ENCODE measurements around the gene LHFPL4.
A peak's percentile ranks its signal among the peaks of the same experiment; 100 is the strongest.
"Not testable (repeated sequence)": the region's sequence is repeated elsewhere in the genome, so short reads cannot be mapped to it uniquely, and the experiment has no call there.

The LHFPL4 gene

DNA sequence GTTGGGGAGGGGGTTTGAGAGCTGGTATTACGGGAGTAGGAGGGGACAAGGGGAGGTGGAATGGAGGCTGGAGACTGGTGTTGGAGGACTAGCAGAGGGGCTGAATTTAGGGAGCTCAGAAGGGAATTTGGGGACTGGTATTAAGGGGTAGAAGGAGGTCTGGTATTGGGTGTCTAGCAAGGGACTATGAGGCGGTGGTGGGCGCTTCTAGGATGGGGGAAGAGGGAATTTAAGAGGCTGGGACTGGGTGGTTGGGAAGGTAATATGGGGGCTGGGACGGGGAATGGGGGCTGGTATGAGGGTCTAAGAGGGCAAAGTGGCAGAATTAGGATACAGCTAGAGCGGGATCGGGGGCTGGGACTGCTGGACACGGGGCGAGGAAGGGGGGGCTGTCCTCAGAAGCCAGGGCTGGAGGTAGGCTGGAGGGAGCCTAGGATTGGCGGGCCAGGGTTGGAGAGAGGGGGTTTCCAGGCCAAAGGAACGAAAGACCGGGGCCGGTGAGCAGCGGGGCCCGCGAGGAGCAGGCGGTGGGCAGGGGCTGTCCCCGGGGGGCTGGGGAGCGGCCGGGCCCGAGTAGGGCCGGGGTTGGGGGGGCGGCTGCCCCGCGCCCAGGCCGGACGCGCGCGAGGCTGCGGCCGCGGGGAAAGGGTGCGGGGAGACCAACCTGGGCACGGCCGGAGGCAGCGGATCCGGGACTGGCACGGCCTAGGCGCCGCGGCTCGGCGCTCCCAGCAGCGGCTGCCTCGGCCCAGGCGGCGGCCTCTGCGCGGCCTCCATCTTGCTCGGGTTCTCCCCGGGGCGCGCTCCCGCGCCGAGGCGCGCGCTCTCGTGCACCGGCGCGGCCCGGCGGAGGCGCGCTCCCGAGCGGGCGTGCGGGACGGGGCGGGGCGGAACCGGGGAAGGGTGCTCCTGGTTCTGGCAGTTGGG, at the start of gene LHFPL4:
TSS of gene LHFPL4 (minus strand) at position 802 of the 927 bp plus-strand sequence. CDS start 1,143 bp downstream, outside the sequence.
- DNase-seq: no peak

DNA sequence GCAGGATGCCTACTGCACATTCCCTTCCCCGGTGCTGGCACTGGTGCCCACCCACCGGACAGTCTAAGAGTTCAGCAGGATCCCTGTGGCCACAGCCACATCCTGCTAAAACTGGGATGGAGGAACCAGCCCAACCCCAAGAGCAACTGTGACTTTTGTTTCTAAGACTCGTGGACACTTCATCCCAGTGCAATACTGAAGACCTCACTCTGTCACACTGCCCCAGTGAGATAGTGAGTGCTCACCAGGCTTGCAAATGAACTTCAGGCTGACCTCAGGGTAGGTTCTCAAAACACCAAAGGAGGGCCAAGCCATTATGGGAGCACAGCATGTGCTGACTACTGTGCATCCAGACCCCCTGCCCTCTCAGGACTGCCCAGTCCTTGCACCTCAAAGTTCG, 49.0 kb upstream of the LHFPL4 start:
- no peak for DNase-seq

DNA sequence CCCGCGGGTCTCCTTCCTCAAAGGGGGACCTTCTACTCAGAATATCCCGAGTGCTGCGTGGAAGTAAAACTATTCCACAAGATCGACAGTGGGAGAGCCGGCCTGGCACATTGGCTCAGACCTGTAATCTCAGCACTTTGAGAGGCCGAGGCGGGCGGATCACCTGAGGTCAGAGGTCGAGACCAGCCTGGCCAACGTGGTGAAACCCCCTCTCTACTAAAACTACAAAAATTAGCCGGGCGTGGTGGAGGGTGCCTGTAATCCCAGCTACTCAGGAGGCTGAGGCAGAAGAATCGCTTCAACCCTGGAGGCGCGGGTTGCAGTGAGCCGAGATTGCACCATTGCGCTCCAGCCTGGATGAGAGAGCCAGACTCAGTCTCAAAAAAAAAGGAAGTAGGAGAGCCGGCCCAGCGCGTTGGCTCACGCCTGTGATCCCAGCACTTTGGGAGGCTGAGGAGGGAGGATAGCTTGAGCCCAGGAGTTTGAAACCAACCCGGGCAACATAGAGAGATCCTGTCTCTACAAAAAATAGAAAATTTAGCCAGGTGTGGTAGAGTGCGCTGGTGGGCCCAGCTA, 47.5 kb upstream of the LHFPL4 start:
- not testable (repeated sequence) for DNase-seq

DNA sequence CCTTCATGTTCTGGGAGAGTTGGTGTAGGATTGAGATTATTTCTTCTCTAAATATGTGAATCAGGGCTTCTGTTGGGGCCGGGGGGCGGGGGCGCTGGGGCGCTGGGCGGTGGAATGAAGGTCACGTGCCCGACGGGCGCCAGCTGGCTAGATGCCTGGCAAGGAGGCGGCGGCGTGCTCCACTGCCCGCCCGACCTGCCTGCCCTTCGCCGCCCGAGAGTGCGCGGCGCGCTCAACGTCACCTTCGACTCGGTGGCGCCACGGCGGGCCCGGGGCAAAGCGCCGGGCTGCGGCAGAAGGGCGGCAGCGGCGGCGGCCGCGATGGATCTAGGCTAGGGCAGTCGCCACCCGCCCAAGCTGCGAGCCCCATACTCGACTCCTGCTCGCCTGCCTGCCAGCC, 47.0 kb upstream of the LHFPL4 start:
- DNase-seq: no peak

DNA sequence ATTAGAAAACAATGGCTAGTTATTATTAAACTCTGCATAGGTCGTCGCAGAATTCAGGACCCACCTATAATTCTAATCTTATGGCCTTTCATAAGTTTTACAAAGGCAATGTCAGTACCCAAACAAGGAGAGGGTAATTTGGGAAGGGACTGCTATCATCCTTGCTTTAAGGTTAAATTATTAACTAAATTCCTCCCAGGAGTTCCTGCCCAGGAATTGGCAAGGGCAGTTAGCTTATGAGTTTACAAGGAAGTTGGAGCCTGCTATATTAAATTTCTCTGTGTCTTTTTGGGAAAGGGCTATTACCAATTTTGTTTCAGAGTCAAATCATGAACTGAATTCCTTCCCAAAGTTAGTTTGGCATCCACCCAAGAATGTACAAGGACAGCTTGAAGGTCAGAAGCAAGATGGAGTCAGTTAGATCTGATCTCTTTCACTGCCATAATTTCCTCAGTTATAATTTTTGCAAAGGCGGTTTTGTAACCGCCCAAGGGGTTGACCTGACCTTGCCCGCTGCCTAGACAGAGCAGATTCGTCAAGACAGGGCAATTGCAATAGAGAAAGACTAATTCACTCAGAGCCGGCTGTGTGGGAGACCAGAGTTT, 45.3 kb upstream of the LHFPL4 start:
- DNase-seq: no peak

DNA sequence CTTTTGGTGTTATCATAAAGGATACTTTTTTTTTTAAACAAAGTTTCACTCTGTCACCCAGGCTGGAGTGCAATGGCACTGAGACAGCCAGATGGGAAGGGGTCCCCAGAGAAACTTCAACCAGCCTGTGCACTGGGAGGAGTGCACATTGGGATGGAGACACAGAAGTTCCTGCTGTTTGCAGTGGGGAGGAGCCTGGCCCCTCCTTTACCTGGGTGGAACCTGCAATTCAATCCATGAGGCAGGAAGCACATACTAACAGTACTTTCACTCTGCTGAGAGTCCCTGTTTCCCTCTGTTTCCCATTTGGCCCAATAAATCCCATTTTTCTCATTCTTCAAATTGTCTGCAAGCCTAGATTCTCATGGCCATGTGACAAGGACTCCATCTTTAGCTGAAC, 42.3 kb upstream of the LHFPL4 start:
- no peak for DNase-seq

DNA sequence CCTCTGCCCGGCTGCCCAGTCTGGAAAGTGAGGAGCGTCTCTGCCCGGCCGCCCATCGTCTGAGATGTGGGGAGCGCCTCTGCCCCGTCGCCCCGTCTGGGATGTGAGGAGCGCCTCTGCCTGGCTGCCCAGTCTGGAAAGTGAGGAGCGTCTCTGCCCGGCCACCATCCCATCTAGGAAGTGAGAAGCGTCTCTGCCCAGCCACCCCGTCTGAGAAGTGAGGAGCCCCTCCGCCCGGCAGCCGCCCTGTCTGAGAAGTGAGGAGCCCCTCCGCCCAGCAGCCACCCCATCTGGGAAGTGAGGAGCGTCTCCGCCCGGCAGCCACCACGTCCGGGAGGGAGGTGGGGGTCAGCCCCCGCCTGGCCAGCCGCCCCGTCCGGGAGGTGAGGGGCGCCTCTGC, 38.2 kb upstream of the LHFPL4 start:
- not testable (repeated sequence) for DNase-seq

DNA sequence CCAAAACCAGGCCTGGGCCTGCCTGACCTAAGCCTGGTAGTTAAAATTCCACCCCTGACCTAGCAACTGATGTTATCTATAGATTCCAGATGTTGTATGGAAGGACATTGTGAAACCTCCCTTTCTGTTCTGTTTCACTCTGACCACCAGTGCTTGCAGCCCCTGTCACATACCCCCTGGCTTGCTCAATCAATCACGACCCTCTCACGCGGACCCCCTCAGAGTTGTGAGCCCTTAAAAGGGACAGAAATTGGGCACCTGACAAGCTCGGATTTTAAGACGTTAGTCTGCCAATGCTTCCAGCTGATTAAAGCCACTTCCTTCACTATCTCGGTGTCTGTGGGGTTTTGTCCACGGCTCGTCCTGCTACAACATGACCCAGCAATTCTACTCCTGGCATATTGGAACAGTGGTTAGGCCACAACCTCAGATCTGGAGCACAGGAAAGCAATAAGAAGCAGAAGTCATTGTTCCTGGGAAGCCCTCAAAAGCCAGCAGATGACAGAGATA, 36.7 kb upstream of the LHFPL4 start:
- DNase-seq: no peak

DNA sequence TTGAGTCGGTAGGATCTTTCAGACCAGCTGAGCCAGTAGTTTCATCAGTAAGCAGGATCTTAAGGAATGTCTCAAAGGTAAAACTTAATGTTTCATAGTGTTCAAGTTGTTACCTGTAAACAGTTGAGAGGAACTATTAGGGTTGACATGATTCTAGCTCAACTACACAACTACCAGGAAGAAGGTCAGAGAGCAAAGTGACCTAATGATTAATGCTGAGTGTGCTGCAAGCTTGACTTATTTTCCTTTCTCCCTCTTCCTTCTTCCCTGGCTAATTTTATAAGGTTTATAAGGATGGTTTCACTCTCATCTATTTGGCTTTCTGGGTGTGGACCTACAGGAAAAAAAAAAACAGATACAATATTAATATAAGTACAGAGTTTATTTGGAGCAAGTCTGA, 30.2 kb upstream of the LHFPL4 start:
- DNase-seq: no peak

DNA sequence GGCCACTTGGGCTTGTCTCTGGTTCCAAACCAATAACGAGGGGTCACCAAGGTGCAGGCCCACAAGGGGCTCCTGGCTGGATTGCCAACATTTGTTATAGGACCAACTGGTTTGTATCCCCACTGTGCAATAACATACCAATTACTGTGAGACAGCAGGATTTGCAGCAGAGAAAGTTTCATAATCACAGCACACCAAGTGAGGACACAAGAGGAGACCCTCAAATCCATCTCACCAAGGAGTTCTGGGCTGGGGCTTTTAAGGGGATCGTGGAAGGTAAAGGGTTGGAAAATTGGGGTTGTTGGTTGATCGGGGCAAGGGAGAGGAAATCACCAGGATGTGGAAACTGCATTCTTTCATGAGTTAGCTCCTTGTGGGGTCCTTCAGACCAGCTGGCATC, 29.7 kb upstream of the LHFPL4 start:
- no peak for DNase-seq

DNA sequence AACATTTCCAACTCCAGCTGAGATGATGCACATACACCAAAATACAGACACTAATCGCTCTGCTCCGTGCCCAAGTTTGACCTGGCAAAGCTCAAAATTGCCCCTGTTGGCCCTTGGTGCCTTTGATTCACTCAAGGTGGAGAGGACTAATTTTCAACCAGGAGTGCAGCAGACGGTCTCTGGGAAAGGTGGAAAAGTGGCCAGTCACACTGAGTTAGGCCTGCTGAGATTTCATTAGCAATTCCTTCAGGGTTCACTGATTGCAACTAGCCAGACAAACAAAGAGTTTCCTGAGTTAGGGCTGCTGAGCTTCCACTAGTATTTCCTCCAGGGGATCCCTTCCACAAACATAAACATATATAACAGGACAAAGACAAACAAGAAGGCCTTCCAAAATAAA, 28.7 kb upstream of the LHFPL4 start:
- DNase-seq: no peak

DNA sequence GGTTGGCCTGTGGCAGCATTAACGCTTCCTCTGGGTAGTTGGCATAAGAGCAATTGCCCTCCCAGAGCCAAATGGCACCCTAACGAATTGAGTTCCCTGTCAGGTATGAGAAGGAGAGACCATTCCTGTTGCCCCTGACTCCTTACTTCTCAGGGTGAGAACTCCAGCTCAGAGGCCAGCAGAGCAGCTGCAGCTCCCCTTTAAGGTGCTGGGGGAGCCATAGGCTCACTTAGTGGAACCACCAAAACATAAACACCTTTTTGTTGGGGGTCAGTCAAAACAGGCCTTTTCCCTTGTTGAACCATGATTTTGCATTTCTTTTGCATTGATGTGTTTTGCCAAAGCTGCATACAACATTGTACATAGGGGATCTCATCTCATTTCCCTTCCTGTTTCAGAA, 28.1 kb upstream of the LHFPL4 start:
- DNase-seq: no peak

DNA sequence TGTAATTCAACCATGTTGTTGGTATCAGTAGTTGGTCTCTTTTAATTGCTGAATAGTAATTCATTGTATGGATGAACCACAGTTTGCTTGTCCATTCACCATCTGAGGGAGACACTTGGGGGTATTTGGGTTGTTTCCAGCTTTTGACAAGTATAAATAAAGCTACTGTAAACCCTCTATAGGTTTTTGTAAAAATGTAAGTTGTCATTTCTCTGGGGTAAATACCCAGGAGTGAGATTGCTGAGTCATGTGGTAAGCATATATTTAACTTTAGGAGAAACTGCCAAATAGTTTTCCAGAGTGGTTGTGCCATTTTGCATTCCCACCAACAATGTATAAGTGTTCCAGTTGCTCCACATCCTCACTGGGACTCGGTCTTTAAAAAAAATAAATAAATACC, 15.4 kb upstream of the LHFPL4 start:
- DNase-seq: no peak

DNA sequence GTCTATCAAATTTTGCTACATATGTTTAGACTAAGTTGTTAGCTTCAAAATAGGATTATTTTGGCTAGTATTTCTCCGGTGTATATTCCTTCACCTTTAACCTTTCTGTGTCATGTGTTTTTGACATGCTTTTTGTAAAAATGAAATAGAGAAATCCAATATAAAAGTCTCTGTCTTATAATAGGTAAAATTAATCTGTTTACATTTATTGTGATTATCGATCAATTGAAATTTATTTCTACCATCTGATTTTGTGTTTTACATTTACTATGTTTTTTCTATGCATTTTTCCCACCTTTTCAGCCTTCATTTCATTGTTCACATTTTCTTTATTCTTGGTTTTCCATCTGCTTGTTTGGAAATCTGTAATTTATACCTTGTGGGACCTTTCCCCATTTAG, 11.7 kb upstream of the LHFPL4 start:
- DNase-seq: no peak

DNA sequence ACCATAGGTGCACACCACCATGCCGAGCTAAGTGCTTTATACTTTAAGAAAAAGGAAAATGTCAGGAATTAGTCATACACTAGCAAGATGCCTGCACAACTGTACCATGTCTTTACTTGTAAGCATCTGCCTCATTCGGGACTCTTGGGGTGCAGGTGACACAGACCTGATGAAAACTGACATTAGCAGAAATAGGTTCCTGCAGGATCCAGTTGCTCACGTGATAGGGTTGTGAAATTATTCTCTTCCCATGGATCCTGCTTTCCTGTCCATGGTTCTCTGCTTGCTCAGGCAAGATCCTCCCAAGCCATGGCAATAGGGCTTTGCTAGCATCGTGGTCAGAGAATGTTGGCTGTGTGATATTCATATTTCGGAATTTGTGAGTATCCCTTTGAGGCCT, 10.2 kb upstream of the LHFPL4 start:
- DNase-seq: no peak

DNA sequence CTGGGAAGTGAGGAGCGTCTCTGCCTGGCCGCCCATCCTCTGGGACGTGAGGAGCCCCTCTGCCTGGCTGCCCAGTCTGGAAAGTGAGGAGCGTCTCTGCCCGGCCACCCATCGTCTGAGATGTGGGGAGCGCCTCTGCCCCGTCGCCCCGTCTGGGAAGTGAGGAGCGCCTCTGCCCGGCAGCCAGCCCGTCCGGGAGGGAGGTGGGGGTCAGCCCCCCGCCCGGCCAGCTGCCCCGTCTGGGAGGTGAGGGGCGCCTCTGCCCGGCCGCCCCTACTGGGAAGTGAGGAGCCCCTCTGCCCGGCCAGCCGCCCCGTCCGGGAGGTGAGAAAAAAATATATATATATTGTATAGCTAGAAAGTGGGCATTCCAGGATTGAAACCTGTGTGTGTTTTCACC, 6.4 kb upstream of the LHFPL4 start:
- DNase-seq: not testable (repeated sequence)

DNA sequence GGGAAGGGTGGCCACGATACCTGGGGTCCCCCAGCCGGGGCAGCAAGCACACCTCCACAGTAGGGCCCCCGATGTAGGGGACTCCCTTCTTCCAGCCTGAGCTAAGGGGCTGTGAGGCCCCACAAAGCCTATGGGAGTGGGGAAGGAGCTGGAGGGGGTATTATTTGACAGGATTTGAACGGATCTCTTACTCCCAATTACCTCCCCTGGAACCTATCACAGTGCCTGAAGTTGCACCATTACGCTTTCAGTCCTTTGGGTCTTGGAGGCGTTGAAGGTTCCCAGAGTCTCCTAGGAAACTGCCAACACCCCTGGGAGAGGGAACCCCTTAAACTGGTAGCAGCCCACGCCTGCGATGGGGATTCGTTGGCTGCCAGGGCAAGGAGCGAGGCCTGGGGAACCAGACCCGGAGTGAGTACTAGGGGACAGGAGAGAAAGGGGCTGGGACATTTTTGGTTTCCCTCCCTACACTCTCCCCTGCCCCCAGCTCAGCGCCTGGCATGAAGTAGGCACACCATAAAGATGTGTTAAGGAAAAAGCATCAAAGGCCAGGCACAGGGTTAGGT, 409 bp upstream of the LHFPL4 start:
- DNase-seq: no peak

DNA sequence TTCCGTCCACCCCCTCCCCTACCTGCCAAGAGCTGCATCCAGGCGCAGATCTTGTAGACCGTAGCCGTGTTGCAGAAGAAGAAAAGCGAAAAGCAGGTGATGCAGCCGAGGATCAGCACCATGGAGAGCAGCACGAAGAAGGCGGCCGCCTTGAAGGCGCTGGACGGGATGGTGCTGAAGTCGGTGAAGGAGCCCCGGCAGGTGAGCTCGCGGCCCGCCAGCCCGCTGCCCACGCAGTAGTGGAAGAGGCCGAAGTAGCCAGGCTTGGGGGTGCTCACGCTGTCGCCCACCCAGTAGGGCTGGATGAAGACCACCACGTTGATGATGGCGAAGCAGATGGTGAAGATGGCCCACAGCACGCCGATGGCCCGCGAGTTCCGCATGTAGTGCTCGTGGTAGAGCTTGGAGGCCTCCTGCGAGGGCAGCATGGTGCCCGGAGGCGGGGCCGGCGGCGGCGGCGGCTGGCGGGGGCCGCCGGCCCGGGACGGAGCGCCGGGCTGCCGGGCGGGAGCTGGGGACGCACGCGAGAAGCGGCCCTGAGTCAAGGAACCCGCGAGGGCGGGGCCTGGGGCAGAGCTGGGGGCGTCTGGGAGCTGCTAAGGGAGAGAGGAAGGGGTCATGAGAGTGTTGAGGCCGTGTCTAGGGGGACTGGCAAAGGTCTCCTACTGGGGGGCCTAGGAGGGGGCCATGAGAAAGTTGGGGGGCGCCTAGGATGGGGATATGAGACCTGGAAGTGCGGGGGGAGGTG, 1.2 kb downstream of the LHFPL4 start:
- DNase-seq: peak; percentile 13

DNA sequence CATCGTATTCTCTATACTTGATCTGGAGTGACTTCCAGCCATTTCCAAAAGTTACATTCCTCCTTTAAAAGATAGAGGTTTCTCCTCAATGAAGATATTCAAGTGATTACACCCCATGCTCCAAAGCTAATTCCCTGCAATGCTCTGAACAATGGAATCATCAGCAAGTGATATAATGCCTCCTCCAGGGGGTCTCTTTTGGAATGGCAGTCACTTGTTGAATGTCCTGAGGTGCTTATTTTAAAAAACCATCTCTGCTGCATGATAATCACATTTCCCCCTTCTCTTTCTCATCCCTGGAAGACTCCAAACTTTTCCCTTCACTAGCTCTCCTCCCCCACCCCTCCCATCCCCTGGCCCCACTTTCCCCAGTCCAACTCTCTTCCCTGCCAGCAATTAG, 2.6 kb downstream of the LHFPL4 start:
- DNase-seq: no peak

DNA sequence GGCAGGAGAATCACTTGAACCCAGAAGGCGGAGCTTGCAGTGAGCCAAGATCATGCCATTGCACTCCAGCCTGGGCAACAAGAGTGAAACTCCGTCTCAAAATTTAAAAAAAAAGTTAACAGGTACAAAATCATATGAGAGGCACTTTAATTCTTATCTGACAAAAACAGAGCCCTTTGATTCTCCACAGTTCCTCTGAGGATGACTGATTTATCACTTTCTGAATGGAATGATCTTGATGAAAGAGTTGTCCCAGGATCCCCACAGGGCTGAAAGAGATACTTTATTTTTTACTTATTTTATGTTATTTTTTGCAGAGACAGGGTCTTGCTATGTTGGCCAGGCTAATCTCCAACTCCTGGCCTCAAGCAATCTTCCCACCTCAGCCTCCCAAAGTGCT, 4.0 kb downstream of the LHFPL4 start:
- no peak for DNase-seq

DNA sequence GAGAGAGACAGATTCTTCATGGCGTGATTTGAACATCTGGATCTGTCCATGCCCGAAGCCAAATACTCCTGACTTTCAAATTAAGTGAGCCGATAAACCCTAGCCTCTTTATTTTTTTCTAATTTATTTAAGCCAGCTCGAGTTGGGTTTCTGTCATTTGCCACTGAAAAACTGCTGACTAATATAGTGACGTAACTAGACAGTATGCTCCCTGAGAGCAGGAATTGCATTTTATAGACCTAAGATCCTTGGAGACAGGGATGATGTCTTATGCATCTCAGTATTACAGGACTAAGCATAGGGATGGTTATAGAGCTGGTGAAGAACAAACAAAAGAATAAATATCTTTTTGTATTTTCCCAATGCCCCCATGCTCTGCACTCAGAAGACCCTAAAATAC, 4.6 kb downstream of the LHFPL4 start:
- DNase-seq: no peak

DNA sequence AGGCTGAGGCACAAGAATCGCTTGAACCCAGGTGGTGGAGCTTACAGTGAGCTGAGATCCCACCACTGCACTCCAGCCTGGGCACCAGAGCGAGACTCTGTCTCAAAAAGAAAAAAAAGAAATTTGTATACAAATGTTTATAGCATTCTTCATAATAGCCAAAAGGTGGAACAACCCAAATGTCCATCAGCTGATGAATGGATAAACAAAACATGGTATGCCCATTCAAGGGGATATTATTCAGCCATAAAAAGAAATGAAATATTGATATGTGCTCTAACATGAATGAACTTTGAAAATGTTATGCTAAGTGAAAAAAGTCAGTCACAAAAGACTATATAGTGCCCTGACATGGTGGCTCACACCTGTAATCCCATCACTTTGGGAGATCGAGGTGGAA, 11.4 kb downstream of the LHFPL4 start:
- no peak for DNase-seq

DNA sequence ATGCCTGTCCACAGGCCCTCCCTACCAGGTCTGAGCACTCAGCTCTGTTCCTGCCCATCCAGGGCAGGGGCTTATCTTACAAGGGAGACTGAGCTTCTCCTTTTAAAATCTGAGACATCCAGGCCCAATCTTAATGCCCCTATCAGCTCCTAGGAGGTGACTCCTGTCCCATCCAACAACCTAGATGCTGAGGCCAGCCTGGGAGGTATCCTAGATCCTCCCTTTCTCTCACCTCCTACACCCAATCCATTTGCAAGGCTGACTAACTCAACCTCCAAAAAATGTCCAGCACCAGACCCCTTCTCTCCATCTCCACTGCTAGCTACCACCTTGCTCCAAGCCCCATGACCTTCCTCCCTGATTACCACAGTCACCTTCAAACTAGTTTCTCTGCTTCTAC, 17.4 kb downstream of the LHFPL4 start:
- DNase-seq: no peak
